MM.1S (cell line): ENCODE data around the gene IQGAP1.

ENCODE experiments used
- DNase-seq: peaks from one replicate; pipeline ENCODE4 v3.0.0-alpha.2; 2015
- H2AFZ ChIP-seq: fragments of 300-600 bp; sonication (generic); 2 replicates; pipeline ENCODE4 v1.6.0; 2016; ENCODE audit warnings: antibody characterized with exemption, low read length
- H3F3A ChIP-seq: fragments of 300-600 bp; sonication (generic); 2 replicates; pipeline ENCODE4 v1.6.1; 2016; ENCODE audit warnings: mild to moderate bottlenecking, antibody characterized with exemption, low read length, moderate library complexity, mixed read lengths; ENCODE audit not compliant: insufficient read depth
- H3K27ac ChIP-seq: fragments of 300-600 bp; sonication (generic); 2 replicates; pipeline ENCODE4 v1.5.1; 2016; ENCODE audit warnings: mild to moderate bottlenecking, low read length
- H3K27me3 ChIP-seq: fragments of 300-600 bp; sonication (generic); replicated peaks from 2 replicates; pipeline ENCODE4 v1.6.0; 2016; ENCODE audit warnings: low read length; ENCODE audit not compliant: insufficient read depth
- H3K36me3 ChIP-seq: fragments of 300-600 bp; sonication (generic); replicated peaks from 2 replicates; pipeline ENCODE4 v1.6.1; 2016; ENCODE audit warnings: mild to moderate bottlenecking, low read length, mixed read lengths; ENCODE audit not compliant: insufficient read depth
- H3K4me1 ChIP-seq: fragments of 300-600 bp; sonication (generic); 2 replicates; pipeline ENCODE4 v1.6.1; 2016; ENCODE audit warnings: low read length, mixed read lengths
- H3K4me2 ChIP-seq: fragments of 300-600 bp; sonication (generic); 2 replicates; pipeline ENCODE4 v1.6.0; 2016; ENCODE audit warnings: low read depth, low read length
- H3K4me3 ChIP-seq: fragments of 300-600 bp; sonication (generic); 2 replicates; pipeline ENCODE4 v1.5.1; 2016; ENCODE audit warnings: low read length, mixed read lengths
- H3K79me2 ChIP-seq: fragments of 300-600 bp; sonication (generic); 2 replicates; pipeline ENCODE4 v1.6.1; 2016; ENCODE audit warnings: mixed run types, low read length, mixed read lengths
- H3K9ac ChIP-seq: fragments of 300-600 bp; sonication (generic); 2 replicates; pipeline ENCODE4 v1.6.1; 2016; ENCODE audit warnings: low read length, mixed read lengths
- H3K9me2 ChIP-seq: fragments of 300-600 bp; sonication (generic); replicated peaks from 2 replicates; pipeline ENCODE4 v1.6.1; 2016; ENCODE audit warnings: mild to moderate bottlenecking, low read length, mixed read lengths; ENCODE audit not compliant: insufficient read depth
- H3K9me3 ChIP-seq: fragments of 300-600 bp; sonication (generic); replicated peaks from 2 replicates; pipeline ENCODE4 v1.6.1; 2016; ENCODE audit warnings: mild to moderate bottlenecking, low read length, mixed read lengths; ENCODE audit not compliant: insufficient read depth
- H4K20me1 ChIP-seq: fragments of 300-600 bp; sonication (generic); 2 replicates; pipeline ENCODE4 v1.6.1; 2016; ENCODE audit warnings: mild to moderate bottlenecking, low read length, moderate library complexity, mixed read lengths; ENCODE audit not compliant: insufficient read depth
- EZH2 ChIP-seq: fragments of 300-600 bp; sonication (generic); optimal IDR thresholded peaks from 2 replicates; pipeline ENCODE3; 2017; ENCODE audit warnings: low read depth, mild to moderate bottlenecking, antibody characterized with exemption, low read length, mixed read lengths
- EZH2phosphoT487 ChIP-seq: fragments of 300-600 bp; sonication (generic); IDR thresholded peaks from 2 replicates; pipeline ENCODE4 v1.6.1; 2018; ENCODE audit warnings: antibody characterized with exemption, low read length
- TF ChIP-seq, protein P1 (sequence below): fragments of 300-600 bp; sonication (generic); IDR thresholded peaks from 2 replicates; pipeline ENCODE4 v1.5.1; 2016; ENCODE audit warnings: antibody characterized with exemption, low read length, mixed read lengths

IQGAP1 gene

DNA sequence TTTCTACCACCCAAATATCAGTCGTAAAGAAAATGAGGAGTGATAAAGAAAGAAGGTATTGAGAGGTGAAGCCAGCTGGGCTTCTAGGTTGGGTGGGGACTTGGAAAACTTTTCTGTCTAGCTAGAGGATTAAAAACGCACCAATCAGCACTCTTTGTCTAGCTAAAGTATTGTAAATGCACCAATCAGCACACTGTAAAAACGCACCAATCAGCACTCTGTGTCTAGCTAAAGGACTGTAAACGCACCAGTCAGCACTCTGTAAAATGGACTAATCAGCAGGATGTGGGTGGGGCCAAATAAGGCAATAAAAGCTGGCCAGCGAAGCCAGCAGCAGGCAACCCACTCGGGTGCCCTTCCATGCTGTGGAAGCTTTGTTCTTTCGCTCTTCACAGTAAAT lies 13.0 kb upstream of the IQGAP1 start:
- no peak overlapping the region for H3K27ac ChIP-seq
- H3K4me3 ChIP-seq = no peak overlapping the region
- no peaks in the 10 kb centered on the region for H3K9me3 ChIP-seq
- H3K4me2 ChIP-seq = no peak overlapping the region
- H3K4me1 ChIP-seq = peaks cover 16% of the 10 kb centered on the region
- no peak for DNase-seq
- no peaks in the 10 kb centered on the region for H3K27me3 ChIP-seq
- H3K9me2 ChIP-seq = no peaks in the 10 kb centered on the region
- TF ChIP-seq EZH2phosphoT487 = no peak
- TF ChIP-seq, protein P1, sequence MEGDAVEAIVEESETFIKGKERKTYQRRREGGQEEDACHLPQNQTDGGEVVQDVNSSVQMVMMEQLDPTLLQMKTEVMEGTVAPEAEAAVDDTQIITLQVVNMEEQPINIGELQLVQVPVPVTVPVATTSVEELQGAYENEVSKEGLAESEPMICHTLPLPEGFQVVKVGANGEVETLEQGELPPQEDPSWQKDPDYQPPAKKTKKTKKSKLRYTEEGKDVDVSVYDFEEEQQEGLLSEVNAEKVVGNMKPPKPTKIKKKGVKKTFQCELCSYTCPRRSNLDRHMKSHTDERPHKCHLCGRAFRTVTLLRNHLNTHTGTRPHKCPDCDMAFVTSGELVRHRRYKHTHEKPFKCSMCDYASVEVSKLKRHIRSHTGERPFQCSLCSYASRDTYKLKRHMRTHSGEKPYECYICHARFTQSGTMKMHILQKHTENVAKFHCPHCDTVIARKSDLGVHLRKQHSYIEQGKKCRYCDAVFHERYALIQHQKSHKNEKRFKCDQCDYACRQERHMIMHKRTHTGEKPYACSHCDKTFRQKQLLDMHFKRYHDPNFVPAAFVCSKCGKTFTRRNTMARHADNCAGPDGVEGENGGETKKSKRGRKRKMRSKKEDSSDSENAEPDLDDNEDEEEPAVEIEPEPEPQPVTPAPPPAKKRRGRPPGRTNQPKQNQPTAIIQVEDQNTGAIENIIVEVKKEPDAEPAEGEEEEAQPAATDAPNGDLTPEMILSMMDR = no peak
- TF ChIP-seq EZH2 = no peak
- no peaks in the 10 kb centered on the region for H3K79me2 ChIP-seq
- no peak overlapping the region for H2AFZ ChIP-seq
- H3K36me3 ChIP-seq = no peaks in the 10 kb centered on the region
- H4K20me1 ChIP-seq = no peaks in the 10 kb centered on the region
- H3K9ac ChIP-seq = no peak overlapping the region
- 0 out of 2 replicates have a peak, but pooled peaks cover 6% of the 10 kb centered on the region for H3F3A ChIP-seq

DNA sequence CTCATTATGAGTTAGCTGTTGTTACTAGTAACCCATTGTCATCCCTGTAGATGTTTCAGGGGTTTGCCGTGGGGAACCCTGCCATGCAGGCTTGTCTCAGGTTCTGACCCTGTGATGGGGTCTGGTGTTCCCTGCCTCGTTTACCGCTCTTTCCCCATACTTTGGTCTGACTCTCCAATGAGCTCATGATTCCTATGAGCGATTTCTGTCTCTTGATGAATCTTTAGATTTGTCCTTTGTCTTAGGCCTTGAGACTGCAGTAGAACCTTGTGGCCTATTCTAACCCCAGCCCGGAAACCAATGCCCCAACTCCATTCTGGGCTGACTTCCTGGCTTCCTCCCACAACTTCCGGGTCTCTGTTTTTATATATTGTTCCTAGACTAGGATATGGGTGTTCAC lies 11.3 kb upstream of the IQGAP1 start:
- Histone ChIP-seq H3K79me2 (no peaks in the 10 kb centered on the region), H3K9me2 (no peaks in the 10 kb centered on the region), H3F3A (0 out of 2 replicates have a peak, but pooled peaks cover 6% of the 10 kb centered on the region), H3K4me3 (no peak overlapping the region), H3K9ac (no peak overlapping the region), H3K4me2 (peak overlapping the region; percentile 64), H3K36me3 (no peaks in the 10 kb centered on the region), H3K4me1 (peaks cover 16% of the 10 kb centered on the region), H3K9me3 (no peaks in the 10 kb centered on the region), H4K20me1 (no peaks in the 10 kb centered on the region), H2AFZ (peak overlapping the region; percentile 94), H3K27me3 (no peaks in the 10 kb centered on the region), H3K27ac (peak overlapping the region; percentile 38; the same call in 1 of the 2 replicates)
- TF ChIP-seq EZH2phosphoT487 = no peak
- no peak for TF ChIP-seq EZH2
- TF ChIP-seq, protein P1 = no peak
- peak; percentile 54 for DNase-seq

DNA sequence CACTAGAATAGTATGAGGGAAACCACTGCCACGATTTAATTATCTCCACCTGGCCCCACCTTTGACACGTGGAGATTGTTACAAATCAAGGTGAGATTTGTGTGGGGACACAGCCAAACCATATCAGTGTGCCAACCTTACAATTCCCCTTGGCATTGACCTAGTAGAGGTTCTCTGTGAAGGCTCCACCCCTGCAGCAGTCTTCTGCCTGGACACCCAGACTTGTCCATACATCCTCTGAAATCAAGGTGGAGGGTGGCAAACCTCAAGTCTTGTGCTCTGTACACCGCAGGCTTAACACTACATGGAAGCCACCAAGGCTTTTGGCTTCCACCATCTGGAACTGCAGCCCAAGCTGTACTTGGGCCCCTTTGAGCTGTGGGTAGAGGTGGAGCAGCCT lies 8.8 kb upstream of the IQGAP1 start:
- no peak for TF ChIP-seq EZH2phosphoT487
- TF ChIP-seq, protein P1 = no peak
- no peak for TF ChIP-seq EZH2
- H4K20me1 ChIP-seq = no peaks in the 10 kb centered on the region
- no peak overlapping the region for H3K4me2 ChIP-seq
- no peak for DNase-seq
- H3F3A ChIP-seq = 0 out of 2 replicates have a peak, but pooled peaks cover 6% of the 10 kb centered on the region
- no peak overlapping the region for H2AFZ ChIP-seq
- H3K4me3 ChIP-seq = no peak overlapping the region
- no peak overlapping the region for H3K9ac ChIP-seq
- H3K9me3 ChIP-seq = no peaks in the 10 kb centered on the region
- H3K9me2 ChIP-seq = no peaks in the 10 kb centered on the region
- no peaks in the 10 kb centered on the region for H3K27me3 ChIP-seq
- no peaks in the 10 kb centered on the region for H3K36me3 ChIP-seq
- peaks cover 16% of the 10 kb centered on the region for H3K4me1 ChIP-seq
- H3K27ac ChIP-seq = no peak overlapping the region
- H3K79me2 ChIP-seq = no peaks in the 10 kb centered on the region
